ENCODE results near the gene FAM124A.

DNA sequence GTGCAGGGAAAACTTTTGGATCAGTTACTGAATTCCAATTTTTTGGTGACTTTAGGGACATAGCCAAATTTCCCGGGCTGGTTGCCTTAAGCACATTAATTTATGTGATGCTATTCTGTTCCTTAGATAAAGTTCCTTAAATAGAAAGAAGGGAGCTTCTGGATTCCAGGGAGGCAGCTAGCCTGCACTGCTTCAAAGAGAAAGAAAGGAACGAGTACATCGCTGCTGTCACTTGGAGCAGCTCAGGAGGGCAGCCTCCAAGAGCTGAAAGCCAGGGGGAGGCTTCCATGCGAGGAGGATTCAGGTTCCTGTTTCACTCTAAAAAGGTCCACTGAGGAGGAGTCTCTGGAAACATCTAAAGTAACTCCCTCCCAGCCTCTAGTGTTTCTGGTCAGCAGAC lies 55.7 kb downstream of the FAM124A start:
- TF ChIP-seq CTCF (IDR thresholded peaks at IDR 0.05): no peak
- TF ChIP-seq POLR2A (IDR thresholded peaks at IDR 0.05): no peak
- peak; percentile 51 to 81 (median 74) for TF ChIP-seq POLR2AphosphoS5 (IDR thresholded peaks at IDR 0.05)
- TF ChIP-seq EP300 (IDR thresholded peaks at IDR 0.05): peak in 2 of 4 donors; percentile 54 to 70
